DMS 273 treated with DMSO at 0.1 percent for 48 hours (cell line): ENCODE measurements around the gene ADGRE3.

Experiments
- DNase-seq: peaks from one replicate; lab custom pipeline; 2025; lab: John Stamatoyannopoulos, UW

Gene ADGRE3

GRCh38 chr19:14674764-14675163 lies at the start of gene ADGRE3:
TSS of gene ADGRE3 (minus strand) at chr19:14674844. CDS start at chr19:14674770, 74 bp downstream.
- no peak for DNase-seq

GRCh38 chr19:14722127-14722526 lies 47.5 kb upstream of the ADGRE3 start:
- no peak for DNase-seq

GRCh38 chr19:14719162-14719561 lies 44.5 kb upstream of the ADGRE3 start:
- no peak for DNase-seq

GRCh38 chr19:14718522-14719116 lies 44.0 kb upstream of the ADGRE3 start:
- DNase-seq, result no peak

- DNase-seq, result no peak
These were observed 41.2 kb upstream of the ADGRE3 start for GRCh38 chr19:14715841-14716240.

GRCh38 chr19:14704450-14704849 lies 29.8 kb upstream of the ADGRE3 start:
- DNase-seq, result no peak

GRCh38 chr19:14703833-14704232 lies 29.2 kb upstream of the ADGRE3 start:
- DNase-seq, result no peak

GRCh38 chr19:14700711-14701375 lies 26.2 kb upstream of the ADGRE3 start:
- no peak for DNase-seq

- DNase-seq, result no peak
These were observed 25.0 kb upstream of the ADGRE3 start for GRCh38 chr19:14699641-14700040.

GRCh38 chr19:14695471-14695870 lies 20.8 kb upstream of the ADGRE3 start:
- no peak for DNase-seq

- no peak for DNase-seq
These were observed 20.1 kb upstream of the ADGRE3 start for GRCh38 chr19:14694641-14695266.

- peak; percentile 71 for DNase-seq
These were observed 15.2 kb upstream of the ADGRE3 start, which contains the start of gene ZNF333 for GRCh38 chr19:14689598-14690503. TSS of gene ZNF333 (plus strand) at chr19:14690048. CDS start at chr19:14693492, 3,444 bp downstream.

GRCh38 chr19:14686411-14686810 lies 11.8 kb upstream of the ADGRE3 start:
- DNase-seq, result peak; percentile 21

- DNase-seq, result no peak
These were observed 8.8 kb upstream of the ADGRE3 start for GRCh38 chr19:14683439-14683838.

GRCh38 chr19:14682084-14682483 lies 7.4 kb upstream of the ADGRE3 start:
- no peak for DNase-seq

GRCh38 chr19:14678199-14678598 lies 3.6 kb upstream of the ADGRE3 start:
- DNase-seq, result no peak

- no peak for DNase-seq
These were observed 2.8 kb upstream of the ADGRE3 start for GRCh38 chr19:14677464-14677863.

- no peak for DNase-seq
These were observed 2.1 kb upstream of the ADGRE3 start for GRCh38 chr19:14676762-14677161.

- DNase-seq, result no peak
These were observed 1.6 kb downstream of the ADGRE3 start for GRCh38 chr19:14673088-14673487.

GRCh38 chr19:14672188-14672872 lies 2.3 kb downstream of the ADGRE3 start:
- DNase-seq, result no peak

GRCh38 chr19:14670408-14670807 lies 4.2 kb downstream of the ADGRE3 start:
- DNase-seq, result no peak

GRCh38 chr19:14669940-14670339 lies 4.7 kb downstream of the ADGRE3 start:
- no peak for DNase-seq
